ENCODE measurements around the gene TRIM26. TPM values are rescaled to one million over a fixed set of nuclear protein-coding genes. Genes with fewer than 3 reads are reported as not detected.
A peak's percentile ranks its signal among the peaks of the same experiment; 100 is the strongest.
"Not testable (repeated sequence)": the region's sequence is repeated elsewhere in the genome, so short reads cannot be mapped to it uniquely, and the experiment has no call there.

The TRIM26 gene
- polyA plus RNA-seq, 4 donors = 47.7 to 57.6 (median 52.8) TPM

DNA sequence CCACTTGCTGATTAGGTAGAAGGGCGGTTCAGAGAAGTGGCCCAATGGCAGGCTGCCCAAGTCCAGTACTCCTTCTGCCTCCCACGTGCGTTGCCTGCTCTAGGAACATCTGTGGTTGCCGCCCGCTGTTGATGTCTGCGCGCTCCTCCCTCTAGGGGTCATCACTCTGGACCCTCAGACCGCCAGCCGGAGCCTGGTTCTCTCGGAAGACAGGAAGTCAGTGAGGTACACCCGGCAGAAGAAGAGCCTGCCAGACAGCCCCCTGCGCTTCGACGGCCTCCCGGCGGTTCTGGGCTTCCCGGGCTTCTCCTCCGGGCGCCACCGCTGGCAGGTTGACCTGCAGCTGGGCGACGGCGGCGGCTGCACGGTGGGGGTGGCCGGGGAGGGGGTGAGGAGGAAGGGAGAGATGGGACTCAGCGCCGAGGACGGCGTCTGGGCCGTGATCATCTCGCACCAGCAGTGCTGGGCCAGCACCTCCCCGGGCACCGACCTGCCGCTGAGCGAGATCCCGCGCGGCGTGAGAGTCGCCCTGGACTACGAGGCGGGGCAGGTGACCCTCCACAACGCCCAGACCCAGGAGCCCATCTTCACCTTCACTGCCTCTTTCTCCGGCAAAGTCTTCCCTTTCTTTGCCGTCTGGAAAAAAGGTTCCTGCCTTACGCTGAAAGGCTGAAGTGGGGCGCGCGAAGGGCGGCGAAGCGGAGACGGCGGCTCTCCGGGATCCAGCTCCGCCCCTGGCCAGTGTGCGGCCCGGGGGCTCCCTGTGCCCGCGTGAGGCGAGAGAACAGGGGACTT is 41.3 kb downstream of the TRIM26 start:
- WGBS, 3 donors = 24 to 81% (median 47%) methylated on average over 55 to 62 of the region's 62 CpGs
- FAIRE-seq (no peak), DNase-seq (peak in 1 of 2 donors; percentile 34)
- peaks cover 0 to 19% (median 11%) of the 10 kb centered on the region in 3 donors for H3K27me3 ChIP-seq (ENCODE audit: control insufficient read depth in 3 of 3, insufficient read depth in 3 of 3, low read length in 3 of 3)
- H3K4me1 ChIP-seq (ENCODE audit: control insufficient read depth in 3 of 3, insufficient read depth in 2 of 3, low read depth in 1 of 3, low read length in 2 of 3) = peaks cover 0 to 20% (median 0%) of the 10 kb centered on the region in 3 donors
- peak overlapping the region in 1 of 3 donors; percentile 18 for H3K4me3 ChIP-seq (ENCODE audit: low read depth in 1 of 3, low read length in 3 of 3)
- H3K9me3 ChIP-seq (ENCODE audit: control insufficient read depth in 2 of 2, insufficient read depth in 1 of 2, low read depth in 1 of 2, low read length in 1 of 2) = no peaks in the 10 kb centered on the region
- H3K36me3 ChIP-seq (ENCODE audit: control insufficient read depth in 3 of 3, insufficient read depth in 2 of 3, low read depth in 1 of 3, low read length in 3 of 3) = peaks cover 0 to 34% (median 22%) of the 10 kb centered on the region in 3 donors
- peak overlapping the region in 1 of 3 donors; percentile 66 for H3K27ac ChIP-seq (ENCODE audit: low read depth in 1 of 3, low read length in 2 of 3)

GRCh38 chr6:30169658-30170614 is 43.3 kb downstream of the TRIM26 start:
- 36 to 42% (median 39%) methylated on average over 7 of the region's 7 CpGs for WGBS, 3 donors
- peak; percentile 57 to 79 for DNase-seq
- FAIRE-seq = no peak

GRCh38 chr6:30168741-30169140 is 44.5 kb downstream of the TRIM26 start:
- H3K27ac ChIP-seq (ENCODE audit: low read depth in 1 of 3, low read length in 2 of 3) = no peak overlapping the region
- no peak for FAIRE-seq
- peaks cover 0 to 15% (median 6%) of the 10 kb centered on the region in 3 donors for H3K27me3 ChIP-seq (ENCODE audit: control insufficient read depth in 3 of 3, insufficient read depth in 3 of 3, low read length in 3 of 3)
- peaks cover 0 to 24% (median 0%) of the 10 kb centered on the region in 3 donors for H3K4me1 ChIP-seq (ENCODE audit: control insufficient read depth in 3 of 3, insufficient read depth in 2 of 3, low read depth in 1 of 3, low read length in 2 of 3)
- no peak for DNase-seq
- no peak overlapping the region for H3K4me3 ChIP-seq (ENCODE audit: low read depth in 1 of 3, low read length in 3 of 3)
- peaks cover 0 to 35% (median 24%) of the 10 kb centered on the region in 3 donors for H3K36me3 ChIP-seq (ENCODE audit: control insufficient read depth in 3 of 3, insufficient read depth in 2 of 3, low read depth in 1 of 3, low read length in 3 of 3)
- no peaks in the 10 kb centered on the region for H3K9me3 ChIP-seq (ENCODE audit: control insufficient read depth in 2 of 2, insufficient read depth in 1 of 2, low read depth in 1 of 2, low read length in 1 of 2)
- 74 to 86% (median 79%) methylated on average over 1 of the region's 1 CpG for WGBS, 3 donors

More at GRCh38 chr6:30169658-30170614, 43.3 kb downstream of the TRIM26 start:
- Histone ChIP-seq H3K27me3 (ENCODE audit: control insufficient read depth in 3 of 3, insufficient read depth in 3 of 3, low read length in 3 of 3) (peaks cover 0 to 16% (median 6%) of the 10 kb centered on the region in 3 donors), H3K9me3 (ENCODE audit: control insufficient read depth in 2 of 2, insufficient read depth in 1 of 2, low read depth in 1 of 2, low read length in 1 of 2) (no peaks in the 10 kb centered on the region), H3K4me1 (ENCODE audit: control insufficient read depth in 3 of 3, insufficient read depth in 2 of 3, low read depth in 1 of 3, low read length in 2 of 3) (peaks cover 0 to 20% (median 0%) of the 10 kb centered on the region in 3 donors), H3K36me3 (ENCODE audit: control insufficient read depth in 3 of 3, insufficient read depth in 2 of 3, low read depth in 1 of 3, low read length in 3 of 3) (peaks cover 0 to 35% (median 24%) of the 10 kb centered on the region in 3 donors), H3K27ac (ENCODE audit: low read depth in 1 of 3, low read length in 2 of 3) (no peak overlapping the region), H3K4me3 (ENCODE audit: low read depth in 1 of 3, low read length in 3 of 3) (no peak overlapping the region)

DNA sequence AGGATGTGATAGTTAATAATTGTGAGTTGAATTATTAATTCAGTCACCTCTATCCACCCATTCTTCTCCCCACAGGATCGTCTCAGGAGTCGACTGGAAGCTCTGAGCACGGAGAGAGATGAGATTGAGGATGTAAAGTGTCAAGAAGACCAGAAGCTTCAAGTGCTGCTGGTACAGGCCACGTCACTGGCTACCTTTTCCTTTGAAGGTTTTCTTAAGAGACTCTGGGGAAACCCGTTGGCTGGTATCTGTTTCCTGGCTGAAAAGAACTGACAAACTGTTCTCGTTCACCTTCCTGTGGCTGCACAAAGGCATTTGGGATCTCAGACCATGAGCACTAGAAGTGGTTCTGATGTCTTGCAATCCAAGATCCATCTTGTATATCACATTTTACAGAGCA is 46.1 kb downstream of the TRIM26 start:
- Histone ChIP-seq H3K27me3 (ENCODE audit: control insufficient read depth in 3 of 3, insufficient read depth in 3 of 3, low read length in 3 of 3) (peaks cover 0 to 7% (median 2%) of the 10 kb centered on the region in 3 donors), H3K36me3 (ENCODE audit: control insufficient read depth in 3 of 3, insufficient read depth in 2 of 3, low read depth in 1 of 3, low read length in 3 of 3) (peaks cover 0 to 32% (median 24%) of the 10 kb centered on the region in 3 donors), H3K4me1 (ENCODE audit: control insufficient read depth in 3 of 3, insufficient read depth in 2 of 3, low read depth in 1 of 3, low read length in 2 of 3) (peaks cover 0 to 24% (median 0%) of the 10 kb centered on the region in 3 donors), H3K27ac (ENCODE audit: low read depth in 1 of 3, low read length in 2 of 3) (no peak overlapping the region), H3K9me3 (ENCODE audit: control insufficient read depth in 2 of 2, insufficient read depth in 1 of 2, low read depth in 1 of 2, low read length in 1 of 2) (no peaks in the 10 kb centered on the region), H3K4me3 (ENCODE audit: low read depth in 1 of 3, low read length in 3 of 3) (no peak overlapping the region)
- DNase-seq = no peak
- WGBS, 3 donors = 61 to 81% (median 64%) methylated on average over 6 of the region's 6 CpGs
- FAIRE-seq = no peak

- FAIRE-seq; H3K9me3 ChIP-seq (ENCODE audit: control insufficient read depth in 2 of 2, insufficient read depth in 1 of 2, low read depth in 1 of 2, low read length in 1 of 2); DNase-seq; H3K27me3 ChIP-seq (ENCODE audit: control insufficient read depth in 3 of 3, insufficient read depth in 3 of 3, low read length in 3 of 3): not testable (repeated sequence)
- WGBS, 3 donors = 95 to 100% (median 95%) methylated on average over 1 of the region's 1 CpG
- Histone ChIP-seq H3K36me3 (ENCODE audit: control insufficient read depth in 3 of 3, insufficient read depth in 2 of 3, low read depth in 1 of 3, low read length in 3 of 3) (peaks cover 0 to 20% (median 16%) of the 10 kb centered on the region in 3 donors), H3K4me1 (ENCODE audit: control insufficient read depth in 3 of 3, insufficient read depth in 2 of 3, low read depth in 1 of 3, low read length in 2 of 3) (peaks cover 0 to 18% (median 0%) of the 10 kb centered on the region in 3 donors), H3K4me3 (ENCODE audit: low read depth in 1 of 3, low read length in 3 of 3) (peak overlapping the region in 2 of 3 donors; percentile 70 to 75), H3K27ac (ENCODE audit: low read depth in 1 of 3, low read length in 2 of 3) (peak overlapping the region in 1 of 3 donors; percentile 96)
Measured at GRCh38 chr6:30165238-30165637, 48.0 kb downstream of the TRIM26 start.

- peak overlapping the region; percentile 83 to 96 (median 94) for H3K27ac ChIP-seq (ENCODE audit: low read depth in 1 of 3, low read length in 2 of 3)
- FAIRE-seq = no peak
Measured at GRCh38 chr6:30164714-30165113, 48.5 kb downstream of the TRIM26 start.

GRCh38 chr6:30163918-30164654 is 49.1 kb downstream of the TRIM26 start:
- peak overlapping the region; percentile 83 to 96 (median 94) for H3K27ac ChIP-seq (ENCODE audit: low read depth in 1 of 3, low read length in 2 of 3)
- FAIRE-seq (no peak), DNase-seq (peak; percentile 42 to 45)
- H3K4me1 ChIP-seq (ENCODE audit: control insufficient read depth in 3 of 3, insufficient read depth in 2 of 3, low read depth in 1 of 3, low read length in 2 of 3) = peaks cover 0 to 12% (median 0%) of the 10 kb centered on the region in 3 donors
- WGBS, 3 donors = 11 to 69% (median 41%) methylated on average over 16 of the region's 16 CpGs
- H3K4me3 ChIP-seq (ENCODE audit: low read depth in 1 of 3, low read length in 3 of 3) = peak overlapping the region in 2 of 3 donors; percentile 70 to 75
- H3K9me3 ChIP-seq (ENCODE audit: control insufficient read depth in 2 of 2, insufficient read depth in 1 of 2, low read depth in 1 of 2, low read length in 1 of 2) = no peaks in the 10 kb centered on the region
- no peaks in the 10 kb centered on the region for H3K27me3 ChIP-seq (ENCODE audit: control insufficient read depth in 3 of 3, insufficient read depth in 3 of 3, low read length in 3 of 3)
- peaks cover 0 to 18% (median 14%) of the 10 kb centered on the region in 3 donors for H3K36me3 ChIP-seq (ENCODE audit: control insufficient read depth in 3 of 3, insufficient read depth in 2 of 3, low read depth in 1 of 3, low read length in 3 of 3)

More at GRCh38 chr6:30164714-30165113, 48.5 kb downstream of the TRIM26 start:
- 49 to 79% (median 49%) methylated on average over 4 of the region's 4 CpGs for WGBS, 3 donors
- Histone ChIP-seq H3K4me1 (ENCODE audit: control insufficient read depth in 3 of 3, insufficient read depth in 2 of 3, low read depth in 1 of 3, low read length in 2 of 3) (peaks cover 0 to 16% (median 0%) of the 10 kb centered on the region in 3 donors), H3K4me3 (ENCODE audit: low read depth in 1 of 3, low read length in 3 of 3) (peak overlapping the region in 2 of 3 donors; percentile 70 to 75), H3K36me3 (ENCODE audit: control insufficient read depth in 3 of 3, insufficient read depth in 2 of 3, low read depth in 1 of 3, low read length in 3 of 3) (peaks cover 0 to 20% (median 16%) of the 10 kb centered on the region in 3 donors), H3K9me3 (ENCODE audit: control insufficient read depth in 2 of 2, insufficient read depth in 1 of 2, low read depth in 1 of 2, low read length in 1 of 2) (no peaks in the 10 kb centered on the region), H3K27me3 (ENCODE audit: control insufficient read depth in 3 of 3, insufficient read depth in 3 of 3, low read length in 3 of 3) (no peaks in the 10 kb centered on the region)
- DNase-seq = no peak

Measured in small intestine (tissue), 7 donors.